T-helper 1 cell treated with Interleukin-12 subunit alpha and Interleukin-12 subunit beta and Interleukin-4 antibody, amounts not matched to agents 30 μg/mL and 1 μg/mL, for 36 hours (primary cell): ENCODE data around the gene MOGAT3.
A peak's percentile ranks its signal among the peaks of the same experiment; 100 is the strongest.

Experiments
- H3K27ac Mint-ChIP-seq: one replicate; pipeline ENCODE4 v1.8.0; 2021; ENCODE audit warnings: mild to moderate bottlenecking, mixed read lengths
- H3K27me3 Mint-ChIP-seq: one replicate; pipeline ENCODE4 v1.8.0; 2021; ENCODE audit warnings: low read depth, mixed read lengths
- H3K36me3 Mint-ChIP-seq: one replicate; pipeline ENCODE4 v1.8.0; 2021; ENCODE audit warnings: low read depth, mixed read lengths
- H3K4me1 Mint-ChIP-seq: one replicate; pipeline ENCODE4 v1.8.0; 2021; ENCODE audit warnings: low read depth, mixed read lengths
- H3K4me3 Mint-ChIP-seq: one replicate; pipeline ENCODE4 v1.8.0; 2021; ENCODE audit warnings: mild to moderate bottlenecking, moderate library complexity, mixed read lengths
- H3K9me3 Mint-ChIP-seq: one replicate; pipeline ENCODE4 v1.8.0; 2021; ENCODE audit warnings: mixed read lengths

The MOGAT3 gene

GRCh38 chr7:101179117-101179516, 21.7 kb downstream of the MOGAT3 start:
- no peak overlapping the region for H3K4me3 Mint-ChIP-seq
- no peak overlapping the region for H3K27ac Mint-ChIP-seq
- H3K9me3 Mint-ChIP-seq, result no peaks in the 10 kb centered on the region
- H3K36me3 Mint-ChIP-seq, result peaks cover 3% of the 10 kb centered on the region
- peaks cover 6% of the 10 kb centered on the region for H3K4me1 Mint-ChIP-seq
- peaks cover 76% of the 10 kb centered on the region for H3K27me3 Mint-ChIP-seq

- peaks cover 13% of the 10 kb centered on the region for H3K4me1 Mint-ChIP-seq
These were observed 23.2 kb downstream of the MOGAT3 start for GRCh38 chr7:101177644-101178043.

GRCh38 chr7:101175664-101176063, 25.2 kb downstream of the MOGAT3 start:
- Mint-ChIP-seq H3K9me3 (no peaks in the 10 kb centered on the region), H3K27ac (no peak overlapping the region), H3K36me3 (peaks cover 9% of the 10 kb centered on the region), H3K4me3 (no peak overlapping the region), H3K27me3 (peaks cover 86% of the 10 kb centered on the region), H3K4me1 (peaks cover 25% of the 10 kb centered on the region)

More at GRCh38 chr7:101177644-101178043, 23.2 kb downstream of the MOGAT3 start:
- H3K27ac Mint-ChIP-seq, result no peak overlapping the region
- peaks cover 84% of the 10 kb centered on the region for H3K27me3 Mint-ChIP-seq
- H3K9me3 Mint-ChIP-seq, result no peaks in the 10 kb centered on the region
- no peak overlapping the region for H3K4me3 Mint-ChIP-seq
- peaks cover 4% of the 10 kb centered on the region for H3K36me3 Mint-ChIP-seq

DNA sequence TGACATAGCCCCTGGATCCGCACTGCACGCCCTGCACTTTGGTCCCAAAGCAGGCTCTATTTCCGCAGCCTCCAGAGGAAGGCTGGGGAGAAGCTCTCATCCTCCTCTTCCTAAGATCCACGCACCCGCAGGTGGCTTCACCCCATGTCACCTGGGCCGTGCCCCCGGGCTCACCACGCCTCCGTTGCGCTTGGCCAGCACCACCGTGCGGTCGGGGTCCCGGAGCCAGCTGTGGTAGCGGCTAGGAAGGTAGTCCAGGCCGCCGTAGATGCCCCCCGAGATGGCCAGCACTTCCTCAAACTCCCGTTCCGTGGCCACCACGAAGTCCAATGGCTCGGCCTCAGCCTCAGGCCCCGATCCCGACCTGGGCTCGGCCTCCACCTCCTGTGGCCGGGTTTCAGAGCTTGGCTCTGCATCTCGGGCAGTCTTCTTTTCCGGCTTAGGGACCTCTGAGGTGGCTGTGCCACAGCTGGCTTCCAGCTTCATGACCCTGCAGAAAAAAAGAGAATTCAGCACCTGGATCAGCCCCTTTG, 26.4 kb downstream of the MOGAT3 start:
- Mint-ChIP-seq H3K36me3 (peaks cover 9% of the 10 kb centered on the region), H3K27ac (no peak overlapping the region), H3K27me3 (peaks cover 91% of the 10 kb centered on the region), H3K9me3 (no peaks in the 10 kb centered on the region), H3K4me3 (peak overlapping the region; percentile 75), H3K4me1 (peaks cover 30% of the 10 kb centered on the region)

DNA sequence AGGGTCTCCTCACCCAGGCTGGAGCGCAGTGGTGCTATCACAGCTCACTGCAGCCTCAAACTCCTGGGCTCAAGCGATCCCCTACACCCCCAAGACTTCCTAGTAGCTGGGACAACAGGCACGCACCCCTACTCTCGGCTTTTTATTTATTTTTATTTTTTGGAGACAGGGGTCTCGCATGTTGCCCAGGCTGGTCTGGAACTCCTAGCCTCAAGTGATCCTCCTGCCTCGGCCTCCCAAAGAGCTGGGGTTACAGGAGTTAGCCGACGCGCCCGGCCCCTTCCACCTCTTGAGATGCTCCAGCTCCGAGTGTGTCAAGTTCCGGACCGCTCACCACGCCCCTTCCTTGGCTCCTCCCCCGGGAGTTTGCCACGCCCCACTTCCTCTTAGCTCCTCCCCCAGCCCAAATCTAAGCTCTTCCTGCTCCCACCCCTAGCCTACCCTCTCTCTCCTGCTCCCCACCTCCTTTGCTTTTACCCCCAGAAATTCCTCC, 27.0 kb downstream of the MOGAT3 start:
- peaks cover 9% of the 10 kb centered on the region for H3K36me3 Mint-ChIP-seq
- H3K4me3 Mint-ChIP-seq, result peak overlapping the region; percentile 75
- H3K27ac Mint-ChIP-seq, result peak overlapping the region; percentile 65
- H3K4me1 Mint-ChIP-seq, result peaks cover 35% of the 10 kb centered on the region
- H3K9me3 Mint-ChIP-seq, result no peaks in the 10 kb centered on the region
- H3K27me3 Mint-ChIP-seq, result peaks cover 91% of the 10 kb centered on the region

GRCh38 chr7:101172854-101173751, 27.7 kb downstream of the MOGAT3 start:
- Mint-ChIP-seq H3K27ac (no peak overlapping the region), H3K36me3 (peaks cover 9% of the 10 kb centered on the region), H3K4me3 (no peak overlapping the region), H3K9me3 (no peaks in the 10 kb centered on the region), H3K27me3 (peaks cover 90% of the 10 kb centered on the region), H3K4me1 (peaks cover 37% of the 10 kb centered on the region)

DNA sequence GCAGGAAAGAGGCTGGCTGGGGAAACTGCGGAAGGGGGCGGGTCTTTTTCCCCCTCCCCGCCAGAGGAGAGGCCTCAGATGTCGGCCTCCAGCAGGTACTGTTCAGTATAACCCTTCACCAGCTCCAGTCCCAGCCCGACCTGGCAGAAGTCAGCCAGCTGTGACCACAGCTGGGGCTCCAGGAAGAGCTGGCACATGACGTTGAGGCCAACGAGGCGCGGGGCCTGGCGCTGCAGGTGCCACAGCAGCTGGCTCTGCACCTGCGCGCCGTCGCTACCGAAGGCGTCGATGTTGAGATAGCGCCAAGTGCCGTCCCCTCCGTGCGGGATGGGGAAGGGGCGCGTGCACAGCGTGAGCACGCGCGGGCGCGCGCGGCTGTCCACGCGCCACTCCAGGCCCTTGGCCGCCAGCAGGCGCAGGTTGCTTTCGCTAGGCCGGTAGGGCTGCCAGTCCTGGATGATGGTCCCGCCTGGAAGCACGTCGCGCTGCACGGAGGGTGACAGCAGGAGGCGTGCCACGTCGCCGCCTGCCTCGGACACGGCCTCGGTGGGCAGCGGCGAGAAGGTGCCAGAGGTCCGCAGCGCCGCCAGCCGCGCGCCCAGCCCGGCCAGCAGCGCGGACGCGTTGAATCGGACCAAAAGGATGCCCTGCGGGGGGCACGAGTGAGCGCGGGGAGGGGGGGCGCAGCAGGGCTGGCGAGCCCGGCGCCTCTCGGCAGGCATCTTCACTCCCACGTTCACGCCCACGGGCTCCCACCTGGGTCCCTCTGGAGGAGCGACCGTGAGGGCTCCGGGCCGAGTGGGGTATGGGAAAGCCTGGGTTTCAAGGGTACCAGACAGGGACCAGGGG, 28.6 kb downstream of the MOGAT3 start:
- no peaks in the 10 kb centered on the region for H3K9me3 Mint-ChIP-seq
- peaks cover 38% of the 10 kb centered on the region for H3K4me1 Mint-ChIP-seq
- no peak overlapping the region for H3K27ac Mint-ChIP-seq
- H3K36me3 Mint-ChIP-seq, result peaks cover 9% of the 10 kb centered on the region
- peaks cover 90% of the 10 kb centered on the region for H3K27me3 Mint-ChIP-seq
- peak overlapping the region; percentile 64 for H3K4me3 Mint-ChIP-seq

- peaks cover 89% of the 10 kb centered on the region for H3K27me3 Mint-ChIP-seq
- peaks cover 9% of the 10 kb centered on the region for H3K36me3 Mint-ChIP-seq
- no peaks in the 10 kb centered on the region for H3K9me3 Mint-ChIP-seq
- peak overlapping the region; percentile 57 for H3K27ac Mint-ChIP-seq
- H3K4me3 Mint-ChIP-seq, result peak overlapping the region; percentile 64
- peaks cover 42% of the 10 kb centered on the region for H3K4me1 Mint-ChIP-seq
These were observed 29.4 kb downstream of the MOGAT3 start for GRCh38 chr7:101171442-101171837.

DNA sequence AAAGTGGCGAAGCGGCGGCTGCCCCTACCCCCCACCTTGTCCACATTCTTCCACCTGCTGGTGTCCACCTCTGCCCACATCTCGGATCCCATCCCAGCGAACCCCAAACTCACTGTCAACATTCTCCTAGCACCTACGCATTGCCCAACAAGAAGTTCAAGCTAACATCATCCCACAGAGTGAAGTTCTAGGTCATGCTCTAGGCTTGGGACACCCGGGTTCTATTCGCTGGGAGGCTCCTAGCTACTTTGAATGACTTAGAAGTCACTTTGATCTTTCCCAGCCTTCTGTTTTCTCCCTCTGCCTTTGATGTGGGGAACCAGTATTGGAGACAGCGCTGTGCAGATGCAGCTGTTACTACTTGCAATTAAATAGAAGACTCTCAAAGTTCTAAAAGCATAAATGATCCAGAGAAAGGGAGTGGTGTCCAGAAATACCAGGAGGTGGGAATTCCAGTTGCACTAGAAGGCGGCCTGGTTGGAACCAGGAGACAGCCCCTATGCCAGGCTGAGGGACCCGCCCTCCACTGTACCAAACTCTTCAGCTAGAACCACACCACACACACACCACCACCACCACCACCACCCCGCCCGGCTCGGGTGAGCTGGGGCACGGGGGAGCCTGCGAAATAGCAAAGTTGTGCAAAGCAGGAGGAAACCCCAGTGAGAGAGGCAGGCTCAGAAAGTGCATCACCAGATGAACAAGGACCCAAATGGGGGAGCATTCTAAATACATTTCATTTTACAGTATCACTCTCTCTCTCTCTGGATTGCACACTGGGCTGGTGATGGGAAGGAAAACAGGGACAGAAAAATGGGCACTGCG, 30.0 kb downstream of the MOGAT3 start:
- H3K36me3 Mint-ChIP-seq, result peaks cover 9% of the 10 kb centered on the region
- H3K27ac Mint-ChIP-seq, result peak overlapping the region; percentile 57
- peak overlapping the region; percentile 64 for H3K4me3 Mint-ChIP-seq
- peaks cover 89% of the 10 kb centered on the region for H3K27me3 Mint-ChIP-seq
- H3K9me3 Mint-ChIP-seq, result no peaks in the 10 kb centered on the region
- peaks cover 46% of the 10 kb centered on the region for H3K4me1 Mint-ChIP-seq

DNA sequence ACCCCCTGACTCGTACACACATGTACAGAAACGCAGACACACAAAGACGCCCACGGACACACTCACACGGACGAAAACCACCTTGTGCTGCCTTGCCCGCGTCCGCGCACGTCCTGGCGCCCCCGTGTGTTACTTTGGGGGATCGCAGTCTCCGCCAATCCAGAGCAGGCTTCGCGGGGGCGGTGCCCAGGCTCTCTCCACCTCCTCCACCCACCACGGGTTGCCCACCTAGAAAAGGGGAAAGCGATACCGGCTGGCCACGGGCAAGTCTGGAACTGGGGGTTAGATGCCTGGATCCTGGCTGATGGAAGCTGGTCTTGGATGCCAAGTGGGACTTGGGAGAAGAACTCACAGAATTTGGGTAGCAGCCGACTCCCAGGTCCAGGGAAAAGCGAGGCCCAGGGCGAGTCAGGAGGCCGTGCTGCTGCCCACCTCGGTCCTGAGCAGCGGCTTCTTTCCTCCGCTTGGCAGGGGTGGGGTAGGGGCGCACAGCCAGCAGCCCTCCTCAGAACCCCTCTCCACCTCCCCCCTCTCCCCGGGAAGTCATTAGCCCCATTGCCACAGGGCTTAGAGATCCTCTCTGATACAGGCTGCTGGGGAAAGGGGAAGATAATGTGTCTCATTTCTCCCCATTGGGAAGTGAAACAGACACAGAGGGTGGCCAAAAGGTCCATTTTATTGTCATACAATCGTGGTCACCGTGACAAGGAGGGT, 30.8 kb downstream of the MOGAT3 start:
- Mint-ChIP-seq H3K9me3 (no peaks in the 10 kb centered on the region), H3K4me3 (peak overlapping the region; percentile 39), H3K27ac (peak overlapping the region; percentile 8), H3K4me1 (peaks cover 50% of the 10 kb centered on the region), H3K36me3 (peaks cover 6% of the 10 kb centered on the region), H3K27me3 (peaks cover 89% of the 10 kb centered on the region)

- H3K36me3 Mint-ChIP-seq, result peaks cover 6% of the 10 kb centered on the region
- H3K4me1 Mint-ChIP-seq, result peaks cover 51% of the 10 kb centered on the region
- no peaks in the 10 kb centered on the region for H3K9me3 Mint-ChIP-seq
- peak overlapping the region; percentile 39 for H3K4me3 Mint-ChIP-seq
- H3K27me3 Mint-ChIP-seq, result peaks cover 86% of the 10 kb centered on the region
- H3K27ac Mint-ChIP-seq, result peak overlapping the region; percentile 8
These were observed 31.6 kb downstream of the MOGAT3 start for GRCh38 chr7:101169110-101169837.

DNA sequence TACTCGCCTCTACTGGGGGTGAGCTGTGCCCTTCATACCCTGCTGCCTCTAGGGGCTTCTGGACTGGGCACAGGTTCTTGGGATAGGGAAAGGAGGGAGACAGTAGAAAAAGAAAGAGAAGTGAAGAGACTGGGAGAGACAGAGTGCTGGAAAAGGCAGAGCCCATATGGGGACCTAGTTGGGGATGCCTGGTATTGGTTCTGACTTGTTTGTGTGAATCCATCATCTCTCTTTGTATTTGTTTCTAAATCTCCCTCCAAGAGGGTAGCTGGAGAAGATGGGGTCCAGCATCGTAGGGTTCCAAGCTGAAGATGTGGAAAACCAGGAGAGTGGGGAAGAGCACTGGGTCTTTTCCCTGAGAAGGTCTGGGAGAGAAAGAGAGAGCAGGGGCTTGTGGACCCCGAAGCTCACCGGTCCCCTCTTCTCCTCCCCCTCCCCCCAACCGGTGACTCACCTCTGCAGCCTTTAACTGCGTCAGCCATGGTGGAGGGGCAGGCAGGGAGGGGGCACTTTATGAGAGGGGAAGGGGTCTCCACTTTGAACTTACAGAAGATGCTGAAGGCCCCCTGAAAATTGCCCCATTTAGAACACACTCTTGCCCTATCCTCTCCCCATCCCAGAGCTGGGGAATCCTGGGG, 32.3 kb downstream of the MOGAT3 start:
- Mint-ChIP-seq H3K9me3 (no peaks in the 10 kb centered on the region), H3K4me3 (no peak overlapping the region), H3K27ac (no peak overlapping the region), H3K4me1 (peaks cover 46% of the 10 kb centered on the region), H3K36me3 (peaks cover 4% of the 10 kb centered on the region), H3K27me3 (peaks cover 80% of the 10 kb centered on the region)
